RWPE1 (cell line): ENCODE measurements around the gene TUBD1.
"Not testable (repeated sequence)": the region's sequence is repeated elsewhere in the genome, so short reads cannot be mapped to it uniquely, and the experiment has no call there.

Source experiments
- CTCF ChIA-PET: fragments of 350-600 bp; sonication (Branson Sonifier 250); formaldehyde crosslinking; extraction: SDS; loops from one replicate; lab custom pipeline; 2021; lab: Yijun Ruan, JAX
- POLR2A ChIA-PET: fragments of 400-600 bp; formaldehyde crosslinking; extraction: SDS; loops from one replicate; lab custom pipeline; 2020; ENCODE audit warnings: antibody characterized with exemption; ENCODE audit not compliant: low non-redundant PET; lab: Yijun Ruan, JAX
- DNase-seq: peaks from one replicate; pipeline ENCODE4 v3.0.0; 2012; ENCODE audit warnings: low spot score
- H3K27ac ChIP-seq: fragments of 450-650 bp; 2 replicates; pipeline ENCODE4 v1.5.1; 2017
- CTCF ChIP-seq: fragments of 450-650 bp; conservative IDR thresholded peaks from 2 replicates; pipeline ENCODE4 v1.5.1; 2017; ENCODE audit warnings: low read depth, mild to moderate bottlenecking

Gene TUBD1

GRCh38 chr17:59830007-59830630 is 62.6 kb downstream of the TUBD1 start:
- H3K27ac ChIP-seq: peak overlapping the region; percentile 91
- no peak for DNase-seq
- CTCF ChIA-PET: no interaction called here
- POLR2A ChIA-PET: interaction anchor here (1.1 kb wide), 1 partner anchor 12 kb away, joined by 3 read pairs; no protein-coding TSS in a partner anchor
- no peak for TF ChIP-seq CTCF

DNA sequence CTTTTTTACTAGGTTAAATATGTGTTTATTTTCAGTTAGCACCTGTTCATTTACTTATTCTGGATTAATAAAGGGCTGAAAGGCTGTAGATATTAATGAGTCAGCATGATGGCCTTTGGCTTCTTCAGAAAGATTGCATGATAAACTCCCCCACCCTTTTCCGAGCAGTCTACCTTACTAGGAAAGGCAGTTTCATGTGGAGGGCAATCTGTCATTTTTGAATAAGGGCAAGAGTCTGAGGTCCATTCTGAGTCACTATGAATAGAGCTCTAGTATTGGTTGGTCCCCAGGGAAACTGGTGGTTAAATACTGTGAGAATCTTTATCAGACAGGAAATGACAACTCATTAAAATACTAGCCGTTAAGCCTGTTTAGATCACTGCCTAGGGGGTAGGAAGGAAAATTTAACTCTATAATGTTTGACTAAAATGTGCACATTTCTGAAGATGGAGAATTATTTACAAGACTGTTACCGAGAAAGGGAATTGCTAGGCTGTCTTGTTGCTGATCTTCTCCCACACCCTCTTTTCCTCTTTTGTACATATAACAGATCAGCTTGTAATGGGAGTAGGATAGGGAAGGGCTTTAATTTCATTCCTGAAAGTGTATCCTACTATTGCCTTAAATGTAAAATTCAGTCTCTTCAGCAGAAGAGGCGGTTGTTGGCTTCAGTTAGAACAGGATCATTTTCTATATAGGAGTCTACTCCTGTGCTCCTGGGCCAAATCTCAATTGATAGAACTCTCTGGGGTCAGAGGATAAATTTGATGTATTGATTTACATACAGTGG is 63.3 kb downstream of the TUBD1 start:
- DNase-seq: peak; percentile 85
- POLR2A ChIA-PET: interaction anchor here (0.5 to 1.1 kb wide), 2 partner anchors 13 to 35 kb away, joined by 3 to 6 read pairs; no protein-coding TSS in a partner anchor
- no peak for TF ChIP-seq CTCF
- H3K27ac ChIP-seq: peak overlapping the region; percentile 91
- CTCF ChIA-PET: no interaction called here

DNA sequence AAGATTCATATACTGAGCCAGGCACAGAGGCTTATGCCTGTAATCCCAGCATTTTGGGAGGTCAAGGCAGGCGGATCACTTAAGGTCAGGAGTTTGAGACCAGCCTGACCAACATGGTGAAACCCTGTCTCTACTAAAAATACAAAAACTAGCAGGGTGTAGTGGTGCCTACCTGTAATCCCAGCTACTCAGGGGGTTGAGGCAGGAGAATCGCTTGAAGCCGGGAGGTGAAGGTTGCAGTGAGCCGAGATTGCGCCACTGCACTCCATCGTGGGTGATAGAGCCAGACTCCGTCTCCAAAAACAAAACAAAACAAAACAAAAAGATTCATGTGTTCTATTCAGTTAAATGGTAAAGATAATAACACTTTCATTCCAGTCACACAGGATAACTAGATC is 63.9 kb downstream of the TUBD1 start:
- DNase-seq, POLR2A ChIA-PET: not testable (repeated sequence)
- H3K27ac ChIP-seq: peak overlapping the region; percentile 90
- CTCF ChIA-PET: interaction anchor here (1.5 kb wide), 1 partner anchor 76 kb away, joined by 4 read pairs; no protein-coding TSS in a partner anchor

DNA sequence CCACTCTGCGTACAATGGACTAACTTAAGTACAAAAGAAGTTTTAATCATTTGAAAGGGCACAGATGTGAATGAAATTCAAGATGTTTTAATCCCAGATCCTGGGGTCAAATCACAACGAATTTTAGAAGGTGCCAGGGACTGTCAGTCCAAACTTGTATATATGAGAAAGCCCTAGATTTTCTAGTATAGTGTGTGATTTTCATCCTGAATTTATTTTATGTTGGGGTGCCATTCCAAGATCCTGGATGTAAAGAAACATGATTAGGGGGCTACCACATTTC is 64.3 kb downstream of the TUBD1 start:
- no peak for DNase-seq
- ChIA-PET POLR2A (no interaction called here), CTCF (interaction anchor here (0.9 to 1.5 kb wide), 2 partner anchors 30 to 76 kb away, joined by 4 to 7 read pairs; no protein-coding TSS in a partner anchor)
- TF ChIP-seq CTCF: no peak
- H3K27ac ChIP-seq: peak overlapping the region; percentile 90

DNA sequence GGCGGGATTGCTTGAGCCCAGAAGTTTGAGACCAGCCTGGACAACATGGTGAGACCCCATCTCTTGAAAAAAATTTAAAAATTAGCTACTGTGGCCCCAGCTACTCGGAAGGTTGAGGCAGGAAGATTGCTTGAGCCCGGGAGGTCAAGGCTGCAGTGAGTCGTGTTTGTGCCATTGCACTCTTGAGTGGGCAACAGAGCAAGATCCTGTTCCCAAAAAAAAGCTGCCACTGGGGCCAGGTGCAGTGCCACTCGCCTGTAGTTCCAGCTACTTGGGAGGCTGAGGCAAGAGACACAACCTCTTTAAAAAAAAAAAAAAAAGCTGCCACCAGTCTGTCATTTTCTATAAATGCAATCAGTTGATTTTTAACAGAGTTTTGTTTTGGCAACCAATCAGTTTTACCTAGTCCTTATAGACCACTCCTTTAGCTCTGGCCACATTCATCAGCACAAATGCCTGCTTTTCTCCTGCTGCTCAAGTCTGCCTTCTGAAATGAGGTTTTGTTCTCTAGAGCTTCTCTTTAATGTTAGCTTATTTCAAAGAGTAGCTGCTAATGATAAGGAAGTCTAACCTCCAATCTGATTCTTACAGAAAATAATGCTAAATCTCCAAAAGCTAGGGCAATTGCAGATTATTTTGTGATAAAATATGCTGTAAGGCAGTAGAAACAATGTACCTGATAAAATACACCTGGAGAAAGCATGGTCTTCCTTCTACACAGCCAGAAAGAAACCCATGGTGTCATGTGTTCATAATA is 64.8 kb downstream of the TUBD1 start:
- H3K27ac ChIP-seq: peak overlapping the region; percentile 65
- no peak for DNase-seq
- ChIA-PET CTCF (interaction anchor here (0.6 to 1.5 kb wide), 5 partner anchors 12 to 75 kb away, joined by 3 to 7 read pairs (median 4); no protein-coding TSS in a partner anchor), POLR2A (no interaction called here)
- no peak for TF ChIP-seq CTCF

DNA sequence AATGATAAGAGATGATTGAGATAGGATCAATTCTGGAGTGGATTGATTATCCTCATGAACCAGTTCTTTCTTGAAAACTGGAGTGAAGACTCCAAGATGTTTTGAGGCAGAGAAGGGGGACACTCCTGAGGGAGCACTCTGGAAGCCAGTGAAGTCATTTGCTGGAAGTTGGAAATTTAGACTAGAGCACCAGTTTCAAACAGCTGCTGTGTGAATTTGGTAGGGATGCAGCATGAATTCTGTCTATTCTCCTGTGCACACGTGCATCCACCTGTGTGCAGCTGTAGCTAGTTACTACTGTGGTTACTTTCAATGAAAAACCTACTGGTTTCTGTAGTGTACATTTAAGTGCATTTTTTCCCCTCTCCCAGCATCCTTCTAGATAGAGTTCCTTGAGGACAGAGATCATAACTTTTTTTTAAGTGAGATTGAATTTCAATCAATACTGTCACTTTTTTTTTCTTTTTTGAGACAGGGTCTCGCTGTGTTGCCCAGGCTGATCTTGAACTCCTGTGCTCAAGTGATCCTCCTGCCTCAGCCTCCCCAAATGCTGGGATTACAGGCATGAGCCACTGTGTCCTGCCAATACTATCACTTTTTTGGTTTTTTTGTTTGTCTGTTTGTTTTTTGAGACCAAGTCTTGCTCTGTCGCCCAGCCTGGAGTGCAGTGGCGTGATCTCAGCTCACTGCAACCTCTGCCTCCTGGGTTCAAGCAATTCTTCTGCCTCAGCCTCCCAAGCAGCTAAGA is 65.9 kb downstream of the TUBD1 start:
- H3K27ac ChIP-seq: peak overlapping the region; percentile 65
- DNase-seq: no peak
- ChIA-PET CTCF (interaction anchor here (0.6 to 1.5 kb wide), 3 partner anchors 11 to 74 kb away, joined by 3 to 5 read pairs (median 4); no protein-coding TSS in a partner anchor), POLR2A (no interaction called here)
- no peak for TF ChIP-seq CTCF
